Hepatocyte (in vitro differentiated cells): ENCODE measurements around the gene SELENOM. TPM values are rescaled to one million over a fixed set of nuclear protein-coding genes. Genes with fewer than 3 reads are reported as not detected.

Source experiments
- DNase-seq: peaks from one replicate; pipeline ENCODE4 v3.0.0-alpha.2; 2016; ENCODE audit warnings: low spot score
- H2AFZ ChIP-seq: fragments of 200-600 bp; sonication (generic); 2 replicates; pipeline ENCODE4 v1.6.0; 2016; ENCODE audit warnings: antibody characterized with exemption, mild to moderate bottlenecking
- H3K27ac ChIP-seq: fragments of 200-600 bp; sonication (generic); 2 replicates; pipeline ENCODE4 v1.5.1; 2016; ENCODE audit warnings: mild to moderate bottlenecking
- H3K27me3 ChIP-seq: fragments of 200-600 bp; sonication (generic); 2 replicates; pipeline ENCODE4 v1.6.1; 2016
- H3K36me3 ChIP-seq: fragments of 200-600 bp; sonication (generic); replicated peaks from 2 replicates; pipeline ENCODE4 v1.5.1; 2016; ENCODE audit warnings: low read depth; ENCODE audit not compliant: insufficient read depth
- H3K4me1 ChIP-seq: fragments of 200-600 bp; sonication (generic); 2 replicates; pipeline ENCODE4 v1.5.1; 2016; ENCODE audit warnings: mild to moderate bottlenecking, moderate library complexity; ENCODE audit not compliant: insufficient read depth
- H3K4me2 ChIP-seq: fragments of 200-600 bp; sonication (generic); 2 replicates; pipeline ENCODE4 v1.6.0; 2016
- H3K4me3 ChIP-seq: fragments of 200-600 bp; sonication (generic); 2 replicates; pipeline ENCODE4 v1.5.1; 2016; ENCODE audit warnings: mild to moderate bottlenecking
- H3K79me2 ChIP-seq: fragments of 200-600 bp; sonication (generic); 2 replicates; pipeline ENCODE4 v1.6.0; 2017; ENCODE audit warnings: mild to moderate bottlenecking
- H3K9me2 ChIP-seq: fragments of 200-600 bp; sonication (generic); replicated peaks from 2 replicates; pipeline ENCODE4 v1.6.0; 2017; ENCODE audit warnings: mild to moderate bottlenecking; ENCODE audit not compliant: insufficient read depth
- H3K9me3 ChIP-seq: fragments of 200-600 bp; sonication (generic); 2 replicates; pipeline ENCODE4 v1.5.1; 2016; ENCODE audit warnings: low read depth, mild to moderate bottlenecking
- H4K20me1 ChIP-seq: fragments of 200-600 bp; sonication (generic); 2 replicates; pipeline ENCODE4 v1.6.0; 2016; ENCODE audit warnings: mild to moderate bottlenecking; ENCODE audit not compliant: insufficient read depth, poor library complexity, severe bottlenecking
- CTCF ChIP-seq: fragments of 200-600 bp; sonication (generic); IDR thresholded peaks from 2 replicates; pipeline ENCODE4 v1.5.1; 2016; ENCODE audit warnings: antibody characterized with exemption, mild to moderate bottlenecking; ENCODE audit not compliant: poor library complexity
- EZH2 ChIP-seq: fragments of 200-600 bp; sonication (generic); IDR thresholded peaks from 2 replicates; pipeline ENCODE4 v1.6.1; 2016; ENCODE audit warnings: antibody characterized with exemption, mild to moderate bottlenecking, borderline replicate concordance
- EZH2phosphoT487 ChIP-seq: fragments of 200-600 bp; sonication (generic); IDR thresholded peaks from one replicate; pipeline ENCODE4 v1.6.1; 2018; ENCODE audit warnings: antibody characterized with exemption, mild to moderate bottlenecking, low read depth, moderate library complexity; ENCODE audit not compliant: unreplicated experiment, severe bottlenecking
- WGBS: methylation state at CpG from one replicate; pipeline ENCODE4 v1.1.6; 2016; ENCODE audit warnings: low lambda C conversion rate; ENCODE audit errors: missing lambda C conversion rate; 5-methylcytosine and 5-hydroxymethylcytosine counted together
- polyA plus RNA-seq: library from polyadenylated mRNA; unstranded; fragments of >200 nt; fragmentation: Nextera tagmentation; extraction: Ambion mirVana; gene quantifications from 2 replicates; pipeline ENCODE4 v1.2.1, GENCODE V29; 2016
- total RNA-seq: library from RNA; depleted of rRNA; stranded (reverse); fragments of >200 nt; gene quantifications from 2 replicates; pipeline ENCODE4 v1.2.3, GENCODE V29; 2014

SELENOM gene
- total and polyA plus RNA-seq, 2 experiments from 2014 or later: 130 to 240 TPM

GRCh38 chr22:31106001-31106571 lies 1.3 kb downstream of the SELENOM start:
- H3K4me3 ChIP-seq: peak overlapping the region; percentile 59
- 67% methylated on average over 4 of the region's 4 CpGs for WGBS
- H4K20me1 ChIP-seq: no peaks in the 10 kb centered on the region

GRCh38 chr22:31105282-31105929 lies 2.0 kb downstream of the SELENOM start:
- no peak for DNase-seq
- H3K27ac ChIP-seq: peak overlapping the region; percentile 91
- H3K9me2 ChIP-seq: no peaks in the 10 kb centered on the region
- H3K36me3 ChIP-seq: no peaks in the 10 kb centered on the region
- TF ChIP-seq EZH2phosphoT487 (no peak), CTCF (no peak), EZH2 (no peak)
- H3K4me2 ChIP-seq: peak overlapping the region; percentile 79
- no peaks in the 10 kb centered on the region for H4K20me1 ChIP-seq
- no peaks in the 10 kb centered on the region for H3K79me2 ChIP-seq
- H3K27me3 ChIP-seq: no peaks in the 10 kb centered on the region
- H3K9me3 ChIP-seq: no peaks in the 10 kb centered on the region
- no peak overlapping the region for H3K4me3 ChIP-seq
- 80% methylated on average over 11 of the region's 11 CpGs for WGBS
- H3K4me1 ChIP-seq: peaks cover 13% of the 10 kb centered on the region
- no peak overlapping the region for H2AFZ ChIP-seq

More at GRCh38 chr22:31106001-31106571, 1.3 kb downstream of the SELENOM start:
- Histone ChIP-seq H3K9me2 (no peaks in the 10 kb centered on the region), H3K36me3 (no peaks in the 10 kb centered on the region), H3K27me3 (no peaks in the 10 kb centered on the region), H3K27ac (peak overlapping the region; percentile 91), H3K79me2 (no peaks in the 10 kb centered on the region), H2AFZ (no peak overlapping the region), H3K4me1 (peaks cover 13% of the 10 kb centered on the region), H3K4me2 (peak overlapping the region; percentile 79), H3K9me3 (no peaks in the 10 kb centered on the region)
- TF ChIP-seq EZH2 (no peak), CTCF (no peak), EZH2phosphoT487 (no peak)
- no peak for DNase-seq

GRCh38 chr22:31104869-31105268 lies 2.5 kb downstream of the SELENOM start:
- H4K20me1 ChIP-seq: no peaks in the 10 kb centered on the region
- H3K4me2 ChIP-seq: peak overlapping the region; percentile 79
- no peak overlapping the region for H3K4me3 ChIP-seq
- no peaks in the 10 kb centered on the region for H3K9me2 ChIP-seq
- peaks cover 13% of the 10 kb centered on the region for H3K4me1 ChIP-seq
- no peaks in the 10 kb centered on the region for H3K9me3 ChIP-seq
- WGBS: 27% methylated on average over 35 of the region's 35 CpGs
- H3K27ac ChIP-seq: no peak overlapping the region
- H3K36me3 ChIP-seq: no peaks in the 10 kb centered on the region
- peak; percentile 56 for DNase-seq
- H3K79me2 ChIP-seq: no peaks in the 10 kb centered on the region
- H2AFZ ChIP-seq: no peak overlapping the region
- TF ChIP-seq EZH2: no peak
- peak; percentile 40 for TF ChIP-seq CTCF
- TF ChIP-seq EZH2phosphoT487: no peak
- H3K27me3 ChIP-seq: no peaks in the 10 kb centered on the region
